ENCODE results near the gene SH2B2.
"Not testable (repeated sequence)": the region's sequence is repeated elsewhere in the genome, so short reads cannot be mapped to it uniquely, and the experiment has no call there.

Gene SH2B2

GRCh38 chr7:102287111-102287980 lies 678 bp downstream of the SH2B2 start:
- DNase-seq (ENCODE audit: low read depth in 2 of 2), result no peak

GRCh38 chr7:102287981-102288278 lies 1.3 kb downstream of the SH2B2 start:
- no peak for DNase-seq (ENCODE audit: low read depth in 2 of 2)

- DNase-seq (ENCODE audit: low read depth in 2 of 2), result no peak
Observed at GRCh38 chr7:102288285-102288930, 1.7 kb downstream of the SH2B2 start.

- DNase-seq (ENCODE audit: low read depth in 2 of 2), result no peak
Observed at GRCh38 chr7:102289057-102289456, 2.4 kb downstream of the SH2B2 start.

GRCh38 chr7:102291056-102291915 lies 4.6 kb downstream of the SH2B2 start:
- DNase-seq (ENCODE audit: low read depth in 2 of 2), result no peak

- DNase-seq (ENCODE audit: low read depth in 2 of 2), result no peak
Observed at GRCh38 chr7:102291916-102292267, 5.2 kb downstream of the SH2B2 start.

- DNase-seq (ENCODE audit: low read depth in 2 of 2), result no peak
Observed at GRCh38 chr7:102292813-102293798, 6.4 kb downstream of the SH2B2 start.

- DNase-seq (ENCODE audit: low read depth in 2 of 2), result no peak
Observed at GRCh38 chr7:102294589-102294988, 7.9 kb downstream of the SH2B2 start.

- no peak for DNase-seq (ENCODE audit: low read depth in 2 of 2)
Observed at GRCh38 chr7:102295346-102296178, 8.9 kb downstream of the SH2B2 start.

- no peak for DNase-seq (ENCODE audit: low read depth in 2 of 2)
Observed at GRCh38 chr7:102296179-102296438, 9.4 kb downstream of the SH2B2 start.

GRCh38 chr7:102296514-102296913 lies 9.8 kb downstream of the SH2B2 start:
- no peak for DNase-seq (ENCODE audit: low read depth in 2 of 2)

GRCh38 chr7:102297487-102298218 lies 11.0 kb downstream of the SH2B2 start:
- DNase-seq (ENCODE audit: low read depth in 2 of 2), result no peak

- no peak for DNase-seq (ENCODE audit: low read depth in 2 of 2)
Observed at GRCh38 chr7:102300643-102301221, 14.1 kb downstream of the SH2B2 start.

- not testable (repeated sequence) for DNase-seq (ENCODE audit: low read depth in 2 of 2)
Observed at GRCh38 chr7:102301367-102301766, 14.7 kb downstream of the SH2B2 start.

GRCh38 chr7:102302025-102302424 lies 15.4 kb downstream of the SH2B2 start:
- no peak for DNase-seq (ENCODE audit: low read depth in 2 of 2)

GRCh38 chr7:102303669-102304422 lies 17.2 kb downstream of the SH2B2 start:
- no peak for DNase-seq (ENCODE audit: low read depth in 2 of 2)

GRCh38 chr7:102304668-102305067 lies 18.0 kb downstream of the SH2B2 start:
- DNase-seq (ENCODE audit: low read depth in 2 of 2), result no peak

- no peak for DNase-seq (ENCODE audit: low read depth in 2 of 2)
Observed at GRCh38 chr7:102305414-102306268, 19.0 kb downstream of the SH2B2 start.
